SJCRH30 (cell line): Measurements from ENCODE around the gene C5. TPM values are rescaled to one million over a fixed set of nuclear protein-coding genes. Genes with fewer than 3 reads are reported as not detected.

ENCODE experiments used
- DNase-seq, 2 experiments: peaks; one replicate each; pipeline ENCODE4 v3.0.0-alpha.2; 2015 to 2020
- H3K27ac ChIP-seq: fragments of 250-450 bp; sonication (Bioruptor Pico); 2 replicates; pipeline ENCODE4 v1.5.1; 2020; ENCODE audit warnings: mild to moderate bottlenecking, moderate library complexity
- H3K27me3 ChIP-seq: fragments of 250-450 bp; sonication (Bioruptor Pico); 2 replicates; pipeline ENCODE4 v1.5.1; 2020; ENCODE audit warnings: mild to moderate bottlenecking, moderate library complexity
- H3K36me3 ChIP-seq: fragments of 250-450 bp; sonication (Bioruptor Pico); 2 replicates; pipeline ENCODE4 v1.5.1; 2020; ENCODE audit warnings: mild to moderate bottlenecking, moderate library complexity
- H3K4me1 ChIP-seq: fragments of 250-450 bp; sonication (Bioruptor Pico); 2 replicates; pipeline ENCODE4 v1.5.1; 2020; ENCODE audit warnings: mild to moderate bottlenecking, moderate library complexity
- H3K4me3 ChIP-seq: fragments of 250-450 bp; sonication (Bioruptor Pico); 2 replicates; pipeline ENCODE4 v1.5.1; 2020; ENCODE audit warnings: mild to moderate bottlenecking, moderate library complexity
- H3K9me3 ChIP-seq: fragments of 250-450 bp; sonication (Bioruptor Pico); replicated peaks from 2 replicates; pipeline ENCODE4 v1.5.1; 2020; ENCODE audit warnings: mild to moderate bottlenecking, moderate library complexity
- total RNA-seq: library from RNA; depleted of rRNA; stranded (reverse); fragments of >200 nt; shearing (Covaris generic); gene quantifications from 2 replicates; pipeline ENCODE4 v1.2.3, GENCODE V29; 2014

The C5 gene
- total RNA-seq, 1 experiment from 2014 or later = 2.6 TPM

DNA sequence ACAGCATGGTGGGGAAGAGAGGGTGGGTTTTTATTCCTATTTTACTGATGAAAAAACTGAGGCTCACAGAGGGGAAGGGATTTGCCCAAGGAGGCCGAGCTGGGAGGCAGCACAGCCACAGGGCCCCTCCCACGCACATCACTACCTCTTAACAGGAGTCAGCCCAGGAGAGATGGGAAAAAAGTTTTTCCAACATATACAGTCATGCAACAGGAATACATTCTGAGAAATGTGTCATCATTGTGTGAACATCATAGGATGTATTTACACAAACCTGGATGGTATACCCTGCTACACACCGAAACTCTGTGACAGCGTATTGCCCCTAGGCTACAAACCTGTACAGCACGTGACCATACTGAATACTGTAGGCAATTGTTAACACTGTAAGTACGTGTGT is 135.1 kb downstream of the C5 start:
- Histone ChIP-seq H3K36me3 (no peaks in the 10 kb centered on the region), H3K4me1 (no peaks in the 10 kb centered on the region; the same call in 1 of the 2 replicates), H3K4me3 (no peak overlapping the region), H3K27me3 (no peaks in the 10 kb centered on the region), H3K9me3 (no peaks in the 10 kb centered on the region), H3K27ac (no peak overlapping the region)
- no peak for DNase-seq

GRCh38 chr9:120914396-120914795 is 135.7 kb downstream of the C5 start:
- H3K36me3 ChIP-seq = no peaks in the 10 kb centered on the region
- H3K4me1 ChIP-seq = no peaks in the 10 kb centered on the region; the same call in 1 of the 2 replicates
- H3K4me3 ChIP-seq = no peak overlapping the region
- no peaks in the 10 kb centered on the region for H3K27me3 ChIP-seq
- no peaks in the 10 kb centered on the region for H3K9me3 ChIP-seq
- DNase-seq = no peak
- no peak overlapping the region for H3K27ac ChIP-seq

DNA sequence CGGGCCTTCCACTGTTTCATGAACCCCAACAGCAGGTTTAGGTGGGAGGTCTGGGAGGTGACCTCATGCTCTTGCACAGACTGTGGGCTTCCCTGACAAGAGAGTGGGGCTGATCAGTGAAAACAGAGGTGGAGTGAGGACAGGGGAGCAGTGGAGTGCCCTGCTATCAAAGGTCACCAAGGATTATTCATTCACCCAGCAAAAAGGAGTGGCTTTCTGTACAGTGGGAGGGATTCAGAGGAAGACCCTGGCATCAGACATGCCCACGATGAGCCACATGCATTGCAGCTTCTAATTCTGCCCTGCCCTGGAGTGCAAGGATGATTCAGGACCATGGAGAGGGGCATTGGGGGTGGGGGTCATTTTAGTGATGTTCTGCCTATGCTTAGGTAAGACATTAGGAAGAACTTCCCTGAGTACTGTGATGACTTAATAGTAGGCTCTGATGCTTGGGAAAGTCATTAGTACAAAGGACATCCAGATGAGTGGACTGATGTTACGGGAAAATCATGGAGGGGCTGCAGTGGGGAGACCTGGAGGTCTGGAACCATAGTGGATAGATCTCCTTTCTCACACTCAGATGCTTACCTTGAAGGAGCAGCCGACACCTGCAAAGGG is 136.3 kb downstream of the C5 start:
- Histone ChIP-seq H3K4me1 (no peaks in the 10 kb centered on the region; the same call in 1 of the 2 replicates), H3K36me3 (no peaks in the 10 kb centered on the region), H3K4me3 (no peak overlapping the region), H3K27me3 (no peaks in the 10 kb centered on the region), H3K27ac (no peak overlapping the region), H3K9me3 (no peaks in the 10 kb centered on the region)
- DNase-seq = peak; percentile 51 to 65

- no peaks in the 10 kb centered on the region for H3K4me1 ChIP-seq
- no peaks in the 10 kb centered on the region for H3K9me3 ChIP-seq
- H3K27me3 ChIP-seq = no peaks in the 10 kb centered on the region
- no peak overlapping the region for H3K27ac ChIP-seq
- DNase-seq = no peak
- H3K36me3 ChIP-seq = no peaks in the 10 kb centered on the region
- no peak overlapping the region for H3K4me3 ChIP-seq
Measured at GRCh38 chr9:120912958-120913646, 137.0 kb downstream of the C5 start.

DNA sequence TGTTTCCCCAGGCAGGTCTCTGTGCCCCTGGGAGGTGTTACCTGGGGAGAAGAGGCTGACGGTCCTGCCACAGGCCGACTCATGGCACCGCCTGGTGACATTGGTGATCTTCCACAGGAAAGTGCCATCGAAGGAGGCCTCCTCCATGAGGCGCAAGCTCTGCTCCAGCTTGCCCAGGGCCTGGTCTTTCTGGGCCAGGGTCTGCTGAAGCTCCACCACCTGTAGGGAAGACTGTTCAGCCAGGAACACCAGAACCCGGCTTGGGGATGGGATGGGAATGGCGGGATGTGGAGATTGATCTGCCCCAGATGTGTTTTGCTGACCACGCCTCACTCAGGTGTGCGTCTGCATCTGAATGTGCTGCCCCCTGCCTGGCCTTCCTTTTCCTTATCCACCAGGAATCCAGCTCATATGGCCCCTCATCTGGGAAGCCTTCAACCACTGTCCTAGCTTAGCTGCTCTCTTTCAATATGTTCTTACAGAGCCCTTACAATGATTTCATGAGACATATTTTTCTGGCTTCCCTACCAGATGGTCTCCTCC is 138.7 kb downstream of the C5 start:
- H3K4me1 ChIP-seq = no peaks in the 10 kb centered on the region
- no peaks in the 10 kb centered on the region for H3K27me3 ChIP-seq
- H3K27ac ChIP-seq = no peak overlapping the region
- H3K36me3 ChIP-seq = no peaks in the 10 kb centered on the region
- no peaks in the 10 kb centered on the region for H3K9me3 ChIP-seq
- DNase-seq = no peak
- H3K4me3 ChIP-seq = no peak overlapping the region

DNA sequence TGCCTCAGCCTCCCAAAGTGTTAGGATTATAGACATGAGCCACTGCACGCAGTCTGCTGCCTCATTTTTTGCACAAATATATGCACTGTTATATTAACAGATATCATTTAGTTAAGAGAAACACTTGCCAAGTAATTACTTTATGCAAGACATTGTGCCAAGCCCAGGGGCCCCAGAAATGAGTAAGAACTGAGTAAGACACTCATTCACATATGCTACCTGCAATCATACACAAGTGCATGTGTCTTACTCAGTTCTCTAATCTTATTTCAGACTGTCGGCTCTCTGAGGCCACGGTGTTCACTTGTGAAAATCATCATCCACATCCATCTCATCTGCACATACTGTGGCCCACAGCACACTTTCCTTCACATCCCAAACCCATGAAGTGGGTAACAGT is 139.4 kb downstream of the C5 start:
- H3K9me3 ChIP-seq = no peaks in the 10 kb centered on the region
- DNase-seq = no peak
- H3K36me3 ChIP-seq = no peaks in the 10 kb centered on the region
- no peaks in the 10 kb centered on the region for H3K27me3 ChIP-seq
- H3K4me3 ChIP-seq = no peak overlapping the region
- no peak overlapping the region for H3K27ac ChIP-seq
- no peaks in the 10 kb centered on the region for H3K4me1 ChIP-seq

- Histone ChIP-seq H3K9me3 (no peaks in the 10 kb centered on the region), H3K4me3 (no peak overlapping the region), H3K4me1 (no peaks in the 10 kb centered on the region), H3K27me3 (no peaks in the 10 kb centered on the region), H3K27ac (no peak overlapping the region), H3K36me3 (no peaks in the 10 kb centered on the region)
- no peak for DNase-seq
Measured at GRCh38 chr9:120909904-120910303, 140.2 kb downstream of the C5 start.

- no peak overlapping the region for H3K27ac ChIP-seq
- no peaks in the 10 kb centered on the region for H3K4me1 ChIP-seq
- no peak for DNase-seq
- H3K4me3 ChIP-seq = no peak overlapping the region
- H3K9me3 ChIP-seq = no peaks in the 10 kb centered on the region
- H3K36me3 ChIP-seq = no peaks in the 10 kb centered on the region
- H3K27me3 ChIP-seq = no peaks in the 10 kb centered on the region
Measured at GRCh38 chr9:120905315-120906164, 144.5 kb downstream of the C5 start.

- Histone ChIP-seq H3K36me3 (no peaks in the 10 kb centered on the region), H3K27ac (no peak overlapping the region), H3K4me3 (no peak overlapping the region), H3K9me3 (no peaks in the 10 kb centered on the region), H3K4me1 (no peaks in the 10 kb centered on the region), H3K27me3 (no peaks in the 10 kb centered on the region)
- no peak for DNase-seq
Measured at GRCh38 chr9:120904978-120905301, 145.1 kb downstream of the C5 start.

GRCh38 chr9:120904061-120904977 is 145.8 kb downstream of the C5 start:
- Histone ChIP-seq H3K36me3 (no peaks in the 10 kb centered on the region), H3K9me3 (no peaks in the 10 kb centered on the region), H3K4me1 (no peaks in the 10 kb centered on the region), H3K27me3 (no peaks in the 10 kb centered on the region), H3K27ac (no peak overlapping the region), H3K4me3 (no peak overlapping the region)
- DNase-seq = no peak

GRCh38 chr9:120902569-120903535 is 147.2 kb downstream of the C5 start:
- DNase-seq = no peak
- Histone ChIP-seq H3K27ac (no peak overlapping the region), H3K27me3 (no peaks in the 10 kb centered on the region)

More at GRCh38 chr9:120902569-120903535, 147.2 kb downstream of the C5 start:
- Histone ChIP-seq H3K36me3 (no peaks in the 10 kb centered on the region), H3K9me3 (no peaks in the 10 kb centered on the region), H3K4me3 (no peak overlapping the region), H3K4me1 (no peaks in the 10 kb centered on the region)
